ENCODE data around the gene TH.
A peak's percentile ranks its signal among the peaks of the same experiment; 100 is the strongest.

Gene TH

DNA sequence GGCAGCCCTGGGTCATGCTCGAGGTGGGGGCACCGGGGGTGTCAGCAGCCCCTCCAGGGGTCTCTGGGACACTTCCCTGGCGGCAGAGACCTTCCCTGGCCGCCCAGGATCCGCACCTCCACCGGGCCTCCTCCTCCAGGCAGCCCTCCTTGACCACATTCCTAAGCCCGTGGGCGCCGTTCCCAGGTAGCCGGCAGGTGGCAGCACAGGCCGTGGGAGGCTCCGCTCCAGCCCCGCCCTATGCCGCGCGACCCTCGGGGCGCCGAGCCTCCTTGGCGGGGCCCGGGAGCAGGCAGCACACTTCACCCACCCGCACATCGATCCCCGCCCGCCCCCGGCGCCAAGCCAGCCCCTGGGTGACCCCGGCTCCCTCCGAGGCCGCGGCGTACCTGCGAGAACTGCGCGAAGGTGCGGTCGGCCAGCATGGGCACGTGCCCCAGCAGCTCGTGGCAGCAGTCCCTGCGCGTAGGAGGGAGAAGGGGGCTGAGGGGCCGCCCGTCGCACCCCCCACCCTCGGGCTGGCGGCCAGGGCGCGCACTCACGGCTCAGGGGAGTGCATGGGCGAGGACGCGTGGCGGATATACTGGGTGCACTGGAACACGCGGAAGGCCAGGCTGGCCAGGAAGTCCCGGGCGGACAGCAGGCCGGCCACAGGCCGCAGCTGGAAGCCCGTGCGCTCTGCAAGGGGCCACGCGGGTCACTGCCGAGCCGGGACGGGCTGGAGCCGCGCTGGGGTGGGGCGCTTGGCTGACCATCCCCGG is 5.3 kb downstream of the TH start:
- Histone ChIP-seq H3K27ac (ENCODE audit: low read depth, low read length) (no peak overlapping the region), H3K9ac (ENCODE audit: low read length) (no peak overlapping the region), H3K4me3 (ENCODE audit: low read length) (peak overlapping the region; percentile 21), H3K36me3 (ENCODE audit: control insufficient read depth, insufficient read depth, low read length) (no peaks in the 10 kb centered on the region), H3K4me1 (ENCODE audit: control insufficient read depth, insufficient read depth, low read length) (no peaks in the 10 kb centered on the region), H3K27me3 (ENCODE audit: control insufficient read depth, insufficient read depth, low read length) (peaks cover 5% of the 10 kb centered on the region)

DNA sequence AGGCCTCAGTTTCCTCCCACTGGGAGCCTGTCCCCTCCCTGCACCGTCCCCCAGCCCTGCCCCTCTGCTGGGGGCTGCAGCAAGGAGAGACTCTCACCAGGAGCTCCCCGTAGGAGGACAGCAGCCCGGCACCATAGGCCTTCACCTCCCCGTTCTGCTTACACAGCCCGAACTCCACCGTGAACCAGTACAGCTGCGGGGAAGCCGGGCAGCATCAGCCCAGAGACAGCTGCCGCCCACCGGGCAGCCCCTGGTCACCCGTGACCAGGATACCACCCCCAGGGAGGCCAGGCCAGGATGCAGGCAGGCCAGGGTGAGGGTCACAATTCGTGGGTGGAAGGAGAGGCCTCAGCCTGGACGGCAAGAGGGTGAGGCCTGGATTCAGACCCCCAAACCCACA is 6.0 kb downstream of the TH start:
- Histone ChIP-seq H3K4me3 (ENCODE audit: low read length) (no peak overlapping the region), H3K9ac (ENCODE audit: low read length) (no peak overlapping the region), H3K4me1 (ENCODE audit: control insufficient read depth, insufficient read depth, low read length) (no peaks in the 10 kb centered on the region), H3K36me3 (ENCODE audit: control insufficient read depth, insufficient read depth, low read length) (no peaks in the 10 kb centered on the region), H3K27me3 (ENCODE audit: control insufficient read depth, insufficient read depth, low read length) (peaks cover 5% of the 10 kb centered on the region), H3K27ac (ENCODE audit: low read depth, low read length) (no peak overlapping the region)

DNA sequence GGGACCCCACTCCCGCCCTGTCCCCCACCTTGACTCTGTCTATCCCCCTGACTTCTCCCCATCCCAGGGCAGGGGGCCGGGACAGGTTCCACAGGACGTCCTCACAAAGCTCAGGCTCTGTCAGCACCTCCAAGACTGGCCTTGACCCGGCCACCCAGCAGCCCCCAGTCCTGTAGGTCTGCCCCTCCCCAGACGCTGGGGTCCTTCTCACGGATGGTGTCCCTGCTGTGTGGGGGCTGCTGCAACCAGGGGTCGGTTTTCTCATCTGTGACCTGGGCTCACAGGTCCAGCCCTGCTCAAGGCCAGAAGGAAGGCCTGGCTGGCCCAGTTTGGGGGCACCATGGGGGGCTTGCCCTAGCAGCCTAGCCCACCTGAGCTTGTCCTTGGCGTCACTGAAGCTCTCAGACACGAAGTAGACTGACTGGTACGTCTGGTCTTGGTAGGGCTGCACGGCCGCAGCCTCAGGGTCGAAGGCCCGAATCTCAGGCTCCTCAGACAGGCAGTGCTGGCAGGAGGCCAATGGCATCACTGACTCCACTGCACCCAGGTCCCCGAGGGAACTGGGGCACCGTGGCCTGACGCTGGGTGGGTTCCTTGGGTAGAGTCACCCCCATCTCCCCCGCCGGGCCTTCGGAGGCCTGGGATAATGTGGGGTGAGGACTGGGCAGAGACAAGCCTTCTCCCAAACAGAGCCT is 6.6 kb downstream of the TH start:
- Histone ChIP-seq H3K36me3 (ENCODE audit: control insufficient read depth, insufficient read depth, low read length) (no peaks in the 10 kb centered on the region), H3K4me1 (ENCODE audit: control insufficient read depth, insufficient read depth, low read length) (no peaks in the 10 kb centered on the region), H3K9ac (ENCODE audit: low read length) (no peak overlapping the region), H3K27me3 (ENCODE audit: control insufficient read depth, insufficient read depth, low read length) (peaks cover 5% of the 10 kb centered on the region), H3K4me3 (ENCODE audit: low read length) (no peak overlapping the region), H3K27ac (ENCODE audit: low read depth, low read length) (no peak overlapping the region)

DNA sequence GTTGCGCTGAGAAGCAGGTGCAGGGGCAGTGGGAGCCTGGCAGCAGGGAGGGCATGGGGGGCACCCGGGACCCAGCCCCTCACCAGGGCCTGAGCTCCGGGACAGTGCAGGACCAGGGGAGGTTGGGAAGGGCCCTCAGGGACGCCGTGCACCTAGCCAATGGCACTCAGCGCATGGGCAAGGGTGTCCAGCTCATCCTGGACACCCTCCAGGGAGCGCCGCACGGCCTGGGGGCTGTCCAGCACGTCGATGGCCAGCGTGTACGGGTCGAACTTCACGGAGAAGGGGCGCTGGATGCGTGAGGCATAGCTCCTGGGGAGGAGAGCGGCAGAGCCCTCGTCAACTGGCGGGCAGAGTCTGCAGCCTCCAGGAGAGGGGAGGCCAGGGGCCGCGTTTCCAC is 7.5 kb downstream of the TH start:
- Histone ChIP-seq H3K36me3 (ENCODE audit: control insufficient read depth, insufficient read depth, low read length) (no peaks in the 10 kb centered on the region), H3K4me1 (ENCODE audit: control insufficient read depth, insufficient read depth, low read length) (no peaks in the 10 kb centered on the region), H3K27me3 (ENCODE audit: control insufficient read depth, insufficient read depth, low read length) (peaks cover 5% of the 10 kb centered on the region), H3K4me3 (ENCODE audit: low read length) (no peak overlapping the region), H3K9ac (ENCODE audit: low read length) (no peak overlapping the region), H3K27ac (ENCODE audit: low read depth, low read length) (no peak overlapping the region)

DNA sequence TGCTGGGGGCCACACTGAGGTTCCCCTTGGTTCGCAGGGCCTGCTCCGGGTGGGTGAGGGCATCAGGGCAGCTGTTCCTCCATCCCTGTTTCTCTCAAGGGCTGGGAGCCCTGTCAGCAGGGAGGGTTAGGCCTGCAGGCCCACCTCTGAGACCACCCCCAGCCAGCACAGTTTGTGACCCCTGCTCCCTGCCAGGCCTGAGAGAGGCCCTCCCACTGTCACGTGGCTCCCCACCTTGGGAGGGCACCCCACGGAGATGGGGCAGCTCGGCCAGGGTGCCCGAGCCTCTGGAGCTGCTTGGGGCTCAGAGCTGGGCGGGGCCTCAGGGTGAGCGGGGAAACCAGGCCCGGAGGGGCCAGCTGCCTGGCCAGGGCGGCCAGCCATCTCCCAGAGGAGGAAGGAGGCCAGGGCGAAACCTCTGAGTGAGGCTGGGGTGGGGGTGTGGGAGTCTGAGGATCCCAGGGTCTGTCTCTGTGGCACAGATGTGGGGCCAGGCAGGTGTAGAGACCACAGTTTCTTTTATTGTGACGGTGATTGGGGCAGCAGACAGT is 8.1 kb downstream of the TH start:
- Histone ChIP-seq H3K4me3 (ENCODE audit: low read length) (no peak overlapping the region), H3K27me3 (ENCODE audit: control insufficient read depth, insufficient read depth, low read length) (peaks cover 5% of the 10 kb centered on the region), H3K36me3 (ENCODE audit: control insufficient read depth, insufficient read depth, low read length) (no peaks in the 10 kb centered on the region), H3K4me1 (ENCODE audit: control insufficient read depth, insufficient read depth, low read length) (no peaks in the 10 kb centered on the region), H3K9ac (ENCODE audit: low read length) (no peak overlapping the region), H3K27ac (ENCODE audit: low read depth, low read length) (no peak overlapping the region)

DNA sequence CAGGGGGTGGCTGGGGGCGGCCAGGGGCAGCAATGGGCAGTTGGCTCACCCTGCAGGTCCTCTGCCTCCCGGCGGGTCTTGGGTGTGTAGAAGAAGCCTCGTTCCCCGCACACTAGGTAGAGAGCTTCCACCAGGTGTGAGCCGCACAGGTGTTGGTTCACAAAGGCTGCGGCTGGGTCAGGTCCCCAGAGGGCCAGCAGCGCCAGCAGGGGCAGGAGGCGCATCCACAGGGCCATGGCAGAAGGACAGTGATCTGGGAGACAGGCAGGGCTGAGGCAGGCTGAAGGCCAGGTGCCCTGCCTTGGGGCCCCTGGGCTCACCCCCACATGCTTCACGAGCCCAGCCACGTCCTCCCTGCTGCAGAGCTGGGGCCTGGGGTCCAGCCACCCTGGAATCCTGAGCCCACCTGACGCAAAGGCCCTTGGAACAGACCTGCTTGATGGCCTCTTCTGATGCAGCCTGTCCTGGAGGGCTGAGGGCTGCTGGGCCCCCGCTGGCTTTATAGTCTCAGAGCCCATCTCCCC is 10.8 kb downstream of the TH start, which contains the start of gene INS:
Gene INS, minus strand, starts transcription at position 474 of the 524 bp plus-strand sequence. Its CDS starts 238 bp downstream, at position 236.
- Histone ChIP-seq H3K4me1 (ENCODE audit: control insufficient read depth, insufficient read depth, low read length) (no peaks in the 10 kb centered on the region), H3K9ac (ENCODE audit: low read length) (no peak within 1 kb of the TSS), H3K36me3 (ENCODE audit: control insufficient read depth, insufficient read depth, low read length) (no peaks in the 10 kb centered on the region), H3K27ac (ENCODE audit: low read depth, low read length) (no peak within 1 kb of the TSS), H3K27me3 (ENCODE audit: control insufficient read depth, insufficient read depth, low read length) (peaks cover 7% of the 10 kb centered on the region), H3K4me3 (ENCODE audit: low read length) (no peak within 1 kb of the TSS)

DNA sequence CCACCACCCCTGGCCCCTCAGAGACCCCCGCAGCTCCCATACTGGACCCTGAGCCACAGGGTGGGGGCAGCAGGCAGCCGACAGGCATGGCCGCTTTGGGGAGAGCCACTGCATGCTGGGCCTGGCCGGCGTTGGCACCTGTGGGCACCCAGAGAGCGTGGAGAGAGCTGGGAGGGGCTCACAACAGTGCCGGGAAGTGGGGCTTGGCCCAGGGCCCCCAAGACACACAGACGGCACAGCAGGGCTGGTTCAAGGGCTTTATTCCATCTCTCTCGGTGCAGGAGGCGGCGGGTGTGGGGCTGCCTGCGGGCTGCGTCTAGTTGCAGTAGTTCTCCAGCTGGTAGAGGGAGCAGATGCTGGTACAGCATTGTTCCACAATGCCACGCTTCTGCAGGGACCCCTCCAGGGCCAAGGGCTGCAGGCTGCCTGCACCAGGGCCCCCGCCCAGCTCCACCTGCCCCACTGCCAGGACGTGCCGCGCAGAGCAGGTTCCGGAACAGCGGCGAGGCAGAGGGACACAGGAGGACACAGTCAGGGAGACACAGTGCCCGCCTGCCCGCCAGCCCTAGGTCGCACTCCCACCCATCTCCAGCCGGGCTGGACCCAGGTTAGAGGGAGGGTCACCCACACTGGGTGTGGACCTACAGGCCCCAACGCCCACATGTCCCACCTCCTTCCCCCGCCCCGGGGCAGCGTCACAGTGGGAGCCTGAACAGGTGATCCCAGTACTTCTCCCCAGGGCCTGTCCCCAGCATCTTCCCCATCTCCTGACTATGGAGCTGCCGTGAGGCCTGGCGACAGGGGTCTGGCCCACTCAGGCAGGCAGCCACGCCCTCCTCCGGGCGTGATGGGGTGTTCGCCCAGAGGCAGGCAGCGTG is 11.8 kb downstream of the TH start:
- Histone ChIP-seq H3K9ac (ENCODE audit: low read length) (no peak overlapping the region), H3K27ac (ENCODE audit: low read depth, low read length) (no peak overlapping the region), H3K4me1 (ENCODE audit: control insufficient read depth, insufficient read depth, low read length) (no peaks in the 10 kb centered on the region), H3K4me3 (ENCODE audit: low read length) (no peak overlapping the region), H3K36me3 (ENCODE audit: control insufficient read depth, insufficient read depth, low read length) (no peaks in the 10 kb centered on the region), H3K27me3 (ENCODE audit: control insufficient read depth, insufficient read depth, low read length) (peaks cover 5% of the 10 kb centered on the region)

DNA sequence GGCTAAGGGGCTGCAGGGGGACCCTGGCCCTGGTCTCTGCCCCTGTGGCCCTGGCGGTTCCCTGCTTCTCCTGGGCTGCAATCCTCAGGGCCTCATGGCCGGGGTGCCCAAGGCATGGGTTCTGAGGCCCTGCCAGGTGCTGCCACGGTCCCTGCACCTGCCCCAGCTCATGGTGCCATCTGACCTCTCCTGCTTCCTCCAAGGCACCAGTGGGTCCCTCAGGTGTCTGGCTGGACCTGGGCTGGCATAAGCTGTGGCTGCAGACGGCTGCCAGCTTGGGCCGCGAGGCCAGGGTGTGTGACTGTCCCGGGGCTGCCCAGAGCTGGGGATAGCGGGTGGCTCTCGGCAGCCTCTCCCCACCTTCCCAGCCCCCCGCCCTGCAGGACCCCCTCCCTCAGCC is 12.6 kb downstream of the TH start:
- Histone ChIP-seq H3K4me1 (ENCODE audit: control insufficient read depth, insufficient read depth, low read length) (no peaks in the 10 kb centered on the region), H3K4me3 (ENCODE audit: low read length) (no peak overlapping the region), H3K36me3 (ENCODE audit: control insufficient read depth, insufficient read depth, low read length) (no peaks in the 10 kb centered on the region), H3K27ac (ENCODE audit: low read depth, low read length) (no peak overlapping the region), H3K9ac (ENCODE audit: low read length) (no peak overlapping the region), H3K27me3 (ENCODE audit: control insufficient read depth, insufficient read depth, low read length) (peaks cover 5% of the 10 kb centered on the region)

DNA sequence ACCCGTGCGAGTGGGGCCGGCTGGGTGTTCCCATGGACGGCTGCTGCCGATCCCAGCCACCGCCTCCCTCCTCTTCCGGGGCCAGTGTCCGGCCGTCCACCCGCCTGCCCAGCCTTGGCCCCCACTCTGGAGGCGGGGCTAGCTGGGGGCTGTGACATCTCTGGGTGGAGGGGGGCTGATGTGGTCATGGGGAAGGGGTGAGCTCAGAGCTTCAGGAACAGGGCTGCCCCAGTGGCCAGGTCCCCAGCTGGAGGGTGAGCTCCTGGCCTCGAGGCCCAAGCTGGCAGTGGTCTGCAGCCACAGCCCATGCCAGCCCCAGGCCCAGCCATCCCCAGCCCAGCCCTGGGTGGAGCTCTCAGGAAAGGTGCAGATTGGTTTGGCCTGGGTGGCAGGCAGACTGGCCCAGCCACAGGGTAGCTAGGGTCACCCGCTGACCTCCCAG is 13.3 kb downstream of the TH start:
- Histone ChIP-seq H3K36me3 (ENCODE audit: control insufficient read depth, insufficient read depth, low read length) (no peaks in the 10 kb centered on the region), H3K27me3 (ENCODE audit: control insufficient read depth, insufficient read depth, low read length) (peaks cover 5% of the 10 kb centered on the region), H3K4me1 (ENCODE audit: control insufficient read depth, insufficient read depth, low read length) (no peaks in the 10 kb centered on the region), H3K9ac (ENCODE audit: low read length) (no peak overlapping the region), H3K4me3 (ENCODE audit: low read length) (no peak overlapping the region), H3K27ac (ENCODE audit: low read depth, low read length) (no peak overlapping the region)

DNA sequence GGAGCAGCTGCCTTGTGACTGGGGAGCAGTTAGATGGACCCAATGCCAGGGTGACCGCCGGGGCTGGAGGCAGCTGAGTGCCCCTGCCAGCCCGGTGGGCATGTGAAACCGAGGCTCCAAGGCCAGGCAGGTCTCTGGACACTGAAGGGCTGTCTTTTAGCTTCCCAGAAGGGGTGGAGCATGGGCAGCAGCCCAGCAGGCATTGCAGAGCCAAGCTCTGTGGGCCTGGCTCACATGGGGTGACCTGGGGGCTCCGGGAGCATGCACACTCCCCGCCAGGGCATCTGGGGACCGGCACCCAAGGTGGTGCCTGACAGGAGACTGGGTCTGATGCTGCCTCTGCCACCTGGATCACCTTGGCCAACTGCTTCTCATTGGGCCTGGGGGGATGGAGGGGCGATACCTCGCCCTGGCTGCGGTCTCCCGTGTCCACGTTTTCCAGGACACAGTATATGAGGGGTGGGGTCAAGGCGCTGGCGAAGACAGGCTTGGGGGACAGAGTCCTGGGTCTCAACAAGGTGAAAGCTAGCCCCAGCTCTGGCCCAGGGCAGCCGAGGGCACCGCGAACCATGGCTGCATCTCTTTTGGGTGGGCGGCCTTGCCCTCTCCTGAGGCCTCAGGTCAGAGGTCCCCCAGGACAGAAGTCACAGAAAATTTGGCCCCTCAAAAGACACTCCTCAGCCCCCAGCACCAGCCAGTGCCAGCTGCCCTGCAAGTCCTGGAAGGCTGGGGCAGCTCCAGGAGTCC is 14.1 kb downstream of the TH start:
- Histone ChIP-seq H3K9ac (ENCODE audit: low read length) (no peak overlapping the region), H3K4me1 (ENCODE audit: control insufficient read depth, insufficient read depth, low read length) (no peaks in the 10 kb centered on the region), H3K4me3 (ENCODE audit: low read length) (no peak overlapping the region), H3K36me3 (ENCODE audit: control insufficient read depth, insufficient read depth, low read length) (no peaks in the 10 kb centered on the region), H3K27me3 (ENCODE audit: control insufficient read depth, insufficient read depth, low read length) (peaks cover 5% of the 10 kb centered on the region), H3K27ac (ENCODE audit: low read depth, low read length) (no peak overlapping the region)

DNA sequence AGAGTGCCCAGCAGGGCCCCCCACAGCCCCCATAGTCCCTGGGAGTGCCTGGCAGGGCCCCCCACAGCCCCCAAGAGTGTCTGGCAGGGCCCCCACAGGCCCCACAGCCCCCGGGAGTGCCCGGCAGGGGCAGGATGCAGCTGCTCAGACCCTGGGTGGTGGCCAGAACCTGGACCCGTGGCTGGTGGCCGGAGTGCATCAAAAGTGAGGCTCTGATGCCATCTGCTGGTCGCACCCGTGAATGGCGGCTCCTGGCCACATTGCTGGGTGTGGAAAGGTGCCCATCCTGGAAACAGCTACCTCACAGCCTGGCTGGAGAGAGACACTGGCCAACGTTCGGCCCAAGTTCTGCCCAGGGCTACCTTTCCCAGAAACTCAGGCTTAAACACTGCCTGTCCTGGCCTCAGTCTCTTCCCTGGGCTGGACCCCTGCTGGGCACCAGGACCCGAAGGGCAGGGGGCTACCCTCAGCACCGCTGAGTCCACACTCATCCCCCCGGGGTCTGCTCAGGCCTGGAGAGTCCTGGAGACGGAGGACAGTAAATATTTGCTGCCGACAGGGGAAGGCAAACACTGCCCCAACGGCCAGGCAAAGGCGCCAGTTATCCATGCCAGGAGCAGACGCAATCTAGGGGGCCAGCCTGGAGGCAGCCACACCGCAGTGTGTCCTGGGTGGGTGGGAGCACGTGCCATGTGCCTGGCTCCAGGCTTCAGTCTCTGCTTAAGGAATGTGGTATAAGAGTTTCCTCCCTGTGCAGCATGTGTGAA is 15.0 kb downstream of the TH start:
- no peaks in the 10 kb centered on the region for H3K36me3 ChIP-seq (ENCODE audit: control insufficient read depth, insufficient read depth, low read length)
- no peak overlapping the region for H3K4me3 ChIP-seq (ENCODE audit: low read length)
- no peak overlapping the region for H3K27ac ChIP-seq (ENCODE audit: low read depth, low read length)
- peaks cover 5% of the 10 kb centered on the region for H3K27me3 ChIP-seq (ENCODE audit: control insufficient read depth, insufficient read depth, low read length)
- no peak overlapping the region for H3K9ac ChIP-seq (ENCODE audit: low read length)
- no peaks in the 10 kb centered on the region for H3K4me1 ChIP-seq (ENCODE audit: control insufficient read depth, insufficient read depth, low read length)

All from rectal smooth muscle tissue (tissue), 1 donor.